A549 (cell line): ENCODE data around the gene CPEB2.

ENCODE experiments used
- HDAC2 ChIP-seq: fragments of 200-600 bp; sonication (generic); IDR thresholded peaks from 2 replicates; pipeline ENCODE4 v1.6.1; 2016
- JUN ChIP-seq, 2 experiments: fragments of >200 bp; sonication (Bioruptor Twin); formaldehyde crosslinking; IDR thresholded peaks; 2 replicates in 1 of 2; 3 replicates in 1 of 2; pipeline ENCODE4 v1.6.1; 2016 to 2017
- NR3C1 ChIP-seq: fragments of >200 bp; sonication (Bioruptor Twin); formaldehyde crosslinking; IDR thresholded peaks from 3 replicates; pipeline ENCODE4 v1.6.1; 2017
- POLR2A ChIP-seq: IDR thresholded peaks from 2 replicates; pipeline ENCODE4 v1.6.1; 2012; ENCODE audit warnings: mild to moderate bottlenecking, low read length
- POLR2AphosphoS2 ChIP-seq: conservative IDR thresholded peaks from 2 replicates; pipeline ENCODE4 v1.6.1; 2012; ENCODE audit warnings: low read length, improper control_type of control experiment, inconsistent platforms
- SREBF2 ChIP-seq: fragments of 450-650 bp; IDR thresholded peaks from 2 replicates; pipeline ENCODE4 v1.6.1; 2014; ENCODE audit warnings: mild to moderate bottlenecking, moderate library complexity
- TF ChIP-seq, protein P1 (sequence below): fragments of >200 bp; sonication (Bioruptor Twin); formaldehyde crosslinking; IDR thresholded peaks from 3 replicates; pipeline ENCODE4 v1.5.1; 2016
- TF ChIP-seq, protein P2 (sequence below): fragments of 250-450 bp; sonication (Bioruptor Pico); IDR thresholded peaks from 2 replicates; pipeline ENCODE4 v1.5.0; 2021; ENCODE audit warnings: mild to moderate bottlenecking, moderate library complexity, borderline replicate concordance

GRCh38 chr4:14994242-14994641 lies 8.0 kb upstream of the CPEB2 start:
- TF ChIP-seq POLR2A = no peak
- TF ChIP-seq, protein P1, sequence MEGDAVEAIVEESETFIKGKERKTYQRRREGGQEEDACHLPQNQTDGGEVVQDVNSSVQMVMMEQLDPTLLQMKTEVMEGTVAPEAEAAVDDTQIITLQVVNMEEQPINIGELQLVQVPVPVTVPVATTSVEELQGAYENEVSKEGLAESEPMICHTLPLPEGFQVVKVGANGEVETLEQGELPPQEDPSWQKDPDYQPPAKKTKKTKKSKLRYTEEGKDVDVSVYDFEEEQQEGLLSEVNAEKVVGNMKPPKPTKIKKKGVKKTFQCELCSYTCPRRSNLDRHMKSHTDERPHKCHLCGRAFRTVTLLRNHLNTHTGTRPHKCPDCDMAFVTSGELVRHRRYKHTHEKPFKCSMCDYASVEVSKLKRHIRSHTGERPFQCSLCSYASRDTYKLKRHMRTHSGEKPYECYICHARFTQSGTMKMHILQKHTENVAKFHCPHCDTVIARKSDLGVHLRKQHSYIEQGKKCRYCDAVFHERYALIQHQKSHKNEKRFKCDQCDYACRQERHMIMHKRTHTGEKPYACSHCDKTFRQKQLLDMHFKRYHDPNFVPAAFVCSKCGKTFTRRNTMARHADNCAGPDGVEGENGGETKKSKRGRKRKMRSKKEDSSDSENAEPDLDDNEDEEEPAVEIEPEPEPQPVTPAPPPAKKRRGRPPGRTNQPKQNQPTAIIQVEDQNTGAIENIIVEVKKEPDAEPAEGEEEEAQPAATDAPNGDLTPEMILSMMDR = no peak
- TF ChIP-seq, protein P2, sequence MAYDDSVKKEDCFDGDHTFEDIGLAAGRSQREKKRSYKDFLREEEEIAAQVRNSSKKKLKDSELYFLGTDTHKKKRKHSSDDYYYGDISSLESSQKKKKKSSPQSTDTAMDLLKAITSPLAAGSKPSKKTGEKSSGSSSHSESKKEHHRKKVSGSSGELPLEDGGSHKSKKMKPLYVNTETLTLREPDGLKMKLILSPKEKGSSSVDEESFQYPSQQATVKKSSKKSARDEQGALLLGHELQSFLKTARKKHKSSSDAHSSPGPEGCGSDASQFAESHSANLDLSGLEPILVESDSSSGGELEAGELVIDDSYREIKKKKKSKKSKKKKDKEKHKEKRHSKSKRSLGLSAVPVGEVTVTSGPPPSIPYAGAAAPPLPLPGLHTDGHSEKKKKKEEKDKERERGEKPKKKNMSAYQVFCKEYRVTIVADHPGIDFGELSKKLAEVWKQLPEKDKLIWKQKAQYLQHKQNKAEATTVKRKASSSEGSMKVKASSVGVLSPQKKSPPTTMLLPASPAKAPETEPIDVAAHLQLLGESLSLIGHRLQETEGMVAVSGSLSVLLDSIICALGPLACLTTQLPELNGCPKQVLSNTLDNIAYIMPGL (CRISPR knock-in tag) = no peak
- no peak for TF ChIP-seq SREBF2
- TF ChIP-seq POLR2AphosphoS2 = no peak
- no peak for TF ChIP-seq NR3C1
- TF ChIP-seq JUN (IDR thresholded peaks at IDR 0.05) = no peak
- no peak for TF ChIP-seq HDAC2
